Measurements from ENCODE around the gene RXRB. TPM values are rescaled to one million over a fixed set of nuclear protein-coding genes. Genes with fewer than 3 reads are reported as not detected.
"Not testable (repeated sequence)": the region's sequence is repeated elsewhere in the genome, so short reads cannot be mapped to it uniquely, and the experiment has no call there.

RXRB gene
- total RNA-seq, result 28.5 TPM

GRCh38 chr6:33200219-33201146 is at the start of gene RXRB, which contains the start of gene SLC39A7:
Gene RXRB (minus strand): TSS chr6:33200665. CDS start chr6:33200476, 189 bp downstream.
Gene SLC39A7 (plus strand): TSS chr6:33200867. CDS start chr6:33201246, 379 bp downstream.
- peak; percentile 100 for DNase-seq

GRCh38 chr6:33249732-33250630 is 49.5 kb upstream of the RXRB start:
- DNase-seq, result no peak

GRCh38 chr6:33248932-33249731 is 48.7 kb upstream of the RXRB start:
- DNase-seq, result peak; percentile 99

- no peak for DNase-seq
These were observed 48.1 kb upstream of the RXRB start for GRCh38 chr6:33248643-33248931.

- peak; percentile 95 for DNase-seq
These were observed 47.6 kb upstream of the RXRB start for GRCh38 chr6:33247977-33248642.

GRCh38 chr6:33243476-33243875 is 43.0 kb upstream of the RXRB start:
- DNase-seq, result no peak

- no peak for DNase-seq
These were observed 41.5 kb upstream of the RXRB start for GRCh38 chr6:33241968-33242367.

GRCh38 chr6:33237741-33238140 is 37.3 kb upstream of the RXRB start:
- DNase-seq, result no peak

GRCh38 chr6:33236852-33237251 is 36.4 kb upstream of the RXRB start:
- DNase-seq, result no peak

GRCh38 chr6:33236328-33236727 is 35.9 kb upstream of the RXRB start:
- DNase-seq, result no peak

- DNase-seq, result no peak
These were observed 34.8 kb upstream of the RXRB start for GRCh38 chr6:33235221-33235634.

GRCh38 chr6:33226503-33227120 is 26.1 kb upstream of the RXRB start:
- not testable (repeated sequence) for DNase-seq

- no peak for DNase-seq
These were observed 17.2 kb upstream of the RXRB start for GRCh38 chr6:33217681-33218080.

GRCh38 chr6:33217246-33217645 is 16.8 kb upstream of the RXRB start:
- DNase-seq, result no peak

- no peak for DNase-seq
These were observed 15.7 kb upstream of the RXRB start for GRCh38 chr6:33216117-33216649.

GRCh38 chr6:33215271-33216116 is 15.0 kb upstream of the RXRB start:
- DNase-seq, result no peak

- DNase-seq, result no peak
These were observed 13.5 kb upstream of the RXRB start for GRCh38 chr6:33213989-33214335.

GRCh38 chr6:33213166-33213988 is 12.9 kb upstream of the RXRB start:
- DNase-seq, result peak; percentile 65

GRCh38 chr6:33212857-33213165 is 12.3 kb upstream of the RXRB start:
- no peak for DNase-seq
